HepG2 (cell line): ENCODE data around the gene WARS2. TPM values are rescaled to one million over a fixed set of nuclear protein-coding genes. Genes with fewer than 3 reads are reported as not detected.

Experiments used
- ATAC-seq: fragments of 200-7000 bp; cut with Tn5 transposase; 3 replicates; pipeline ENCODE4 v1.9.1; 2020; ENCODE audit warnings: mild to moderate bottlenecking, moderate library complexity
- BruUV-seq: library from RNA; stranded (reverse); fragments of 400-500 nt; replicated peaks from 2 replicates; lab custom pipeline; 2021; lab: Mats Ljungman, UMichigan
- CTCF ChIA-PET: fragments of 300-600 bp; formaldehyde crosslinking; extraction: SDS; loops from one replicate; lab custom pipeline; 2021; ENCODE audit warnings: low total read pairs, inconsistent platforms, low intra/inter-chr PET ratio; lab: Yijun Ruan, JAX
- POLR2A ChIA-PET: fragments of 350-600 bp; sonication (Branson Sonifier 250); formaldehyde crosslinking; loops from one replicate; lab custom pipeline; 2020; ENCODE audit warnings: antibody characterized with exemption, inconsistent platforms; lab: Yijun Ruan, JAX
- DNase-seq: peaks from one replicate; pipeline ENCODE4 v3.0.0-alpha.2; 2015; ENCODE audit warnings: low spot score
- FAIRE-seq: peaks from 3 replicates; lab custom pipeline; 2011; peaks lifted over from hg19 to GRCh38; lab: Jason Lieb, UNC
- H2AFZ ChIP-seq: one replicate; pipeline ENCODE4 v1.6.1; 2011; ENCODE audit warnings: low read length, inconsistent platforms
- H3K27ac ChIP-seq: fragments of 300-600 bp; 3 replicates; pipeline ENCODE4 v1.8.0; 2011; ENCODE audit warnings: mixed run types, mild to moderate bottlenecking, mixed read lengths, low read length, inconsistent platforms; ENCODE audit not compliant: insufficient read depth; ENCODE audit errors: extremely low read length
- H3K27me3 ChIP-seq, 2 experiments: fragments of 200-600 bp in 1 of 2; 2 replicates in 1 of 2; 3 replicates in 1 of 2; pipeline versions ENCODE4 v1.6.0 to v1.8.0; 2011; ENCODE audit warnings: low read length in 2 of 2, mild to moderate bottlenecking in 2 of 2, moderate library complexity in 2 of 2, inconsistent platforms in 1 of 2; ENCODE audit not compliant: insufficient read depth in 2 of 2, control insufficient read depth in 1 of 2
- H3K36me3 ChIP-seq, 2 experiments: fragments of 200-600 bp in 1 of 2; replicated peaks in 1 of 2; 2 replicates in 1 of 2; 3 replicates in 1 of 2; pipeline versions ENCODE4 v1.5.1 to v1.8.0; 2011; ENCODE audit warnings: low read length in 2 of 2, inconsistent platforms in 1 of 2; ENCODE audit not compliant: insufficient read depth in 2 of 2, control insufficient read depth in 1 of 2
- H3K4me1 ChIP-seq: 2 replicates; pipeline ENCODE4 v1.5.1; 2012; ENCODE audit warnings: low read length, inconsistent platforms; ENCODE audit not compliant: insufficient read depth
- H3K4me2 ChIP-seq: 2 replicates; pipeline ENCODE4 v1.6.0; 2011; ENCODE audit warnings: low read depth, low read length, inconsistent platforms
- H3K4me3 ChIP-seq, 3 experiments: fragments of 200-600 bp in 1 of 3; sonication (generic), shearing (Covaris generic) in 1 of 3; replicated peaks in 1 of 3; 2 replicates each; pipeline ENCODE4 v1.5.1; 2011 to 2016; ENCODE audit warnings: low read length in 3 of 3, inconsistent platforms in 2 of 3, low read depth in 2 of 3, mild to moderate bottlenecking in 2 of 3, control low read depth in 1 of 3, mixed read lengths in 1 of 3; ENCODE audit not compliant: insufficient read depth in 1 of 3
- H3K79me2 ChIP-seq: one replicate; pipeline ENCODE4 v1.6.1; 2011; ENCODE audit warnings: low read length, inconsistent platforms; ENCODE audit not compliant: insufficient read depth
- H3K9ac ChIP-seq: 2 replicates; pipeline ENCODE4 v1.6.0; 2011; ENCODE audit warnings: mild to moderate bottlenecking, low read depth, low read length, inconsistent platforms; ENCODE audit not compliant: insufficient read depth
- H3K9me3 ChIP-seq: 2 replicates; pipeline ENCODE4 v1.5.1; 2012; ENCODE audit warnings: mild to moderate bottlenecking, low read length
- H4K20me1 ChIP-seq: 2 replicates; pipeline ENCODE4 v1.6.0; 2011; ENCODE audit warnings: inconsistent platforms, mild to moderate bottlenecking, low read length, moderate library complexity; ENCODE audit not compliant: insufficient read depth
- ATF7-NPFF ChIP-seq: sonication (generic); formaldehyde crosslinking; IDR thresholded peaks from 2 replicates; pipeline ENCODE4 v1.8.1; 2023; ENCODE audit warnings: mild to moderate bottlenecking, low read depth, missing genetic modification reagents, moderate library complexity
- CBX5 ChIP-seq: sonication (generic); formaldehyde crosslinking; IDR thresholded peaks from 2 replicates; pipeline ENCODE4 v1.4.0; 2020; ENCODE audit warnings: missing genetic modification reagents, borderline replicate concordance
- DNMT1 ChIP-seq: sonication (generic); formaldehyde crosslinking; IDR thresholded peaks from 2 replicates; pipeline ENCODE4 v1.5.1; 2020; ENCODE audit warnings: mild to moderate bottlenecking, missing genetic modification reagents
- FOSL2 ChIP-seq: sonication (generic); formaldehyde crosslinking; IDR thresholded peaks from 2 replicates; pipeline ENCODE4 v1.4.0; 2020; ENCODE audit warnings: missing genetic modification reagents
- MBD4 ChIP-seq: IDR thresholded peaks from 2 replicates; pipeline ENCODE4 v1.6.1; 2012; ENCODE audit warnings: low read length, inconsistent platforms, borderline replicate concordance
- ZNF543 ChIP-seq: sonication (generic); formaldehyde crosslinking; IDR thresholded peaks from 2 replicates; pipeline ENCODE4 v1.4.0; 2020; ENCODE audit warnings: mild to moderate bottlenecking, missing genetic modification reagents
- WGBS: methylation state at CpG from one replicate; pipeline ENCODE4 v1.1.6; 2017; ENCODE audit warnings: low lambda C conversion rate; 5-methylcytosine and 5-hydroxymethylcytosine counted together
- in situ Hi-C: cut with HindIII; loops from 2 replicates; pipeline ENCODE4 v1.10.0; 2017; ENCODE audit warnings: low pct_unique_long_range_greater_than_20kb; ENCODE audit not compliant: extremely low pct_ligation_motif_present
- intact Hi-C: fragments of 100-400 bp; cut with micrococcal nuclease; formaldehyde crosslinking; loops from one replicate; pipeline ENCODE4 v1.10.0; 2022; ENCODE audit not compliant: unreplicated experiment
- polyA plus RNA-seq, 8 experiments: library from polyadenylated mRNA; depleted of rRNA in 3 of 8; stranded (reverse) in 7 of 8; unstranded in 1 of 8; fragments of >200 nt; fragmentation: Illumina TruSeq in 4 of 8; extraction: Trizol in 4 of 8; gene quantifications; 2 replicates each; pipeline versions ENCODE4 v1.2.1 to v1.2.3, GENCODE V29; 2011 to 2016; ENCODE audit warnings: low read depth in 4 of 8, missing spikeins in 1 of 8, mixed read lengths in 1 of 8; ENCODE audit not compliant: insufficient read depth in 1 of 8
- total RNA-seq, 5 experiments: library from RNA; depleted of rRNA; stranded (reverse); fragments of >200 nt; fragmentation: Illumina TruSeq; extraction: Trizol; gene quantifications; 2 replicates each; pipeline ENCODE4 v1.2.3, GENCODE V29; 2016; ENCODE audit warnings: low read depth in 1 of 5
- TF ChIP-seq, protein P1 (sequence below): sonication (generic); formaldehyde crosslinking; IDR thresholded peaks from 2 replicates; pipeline ENCODE4 v1.5.0; 2020; ENCODE audit warnings: mild to moderate bottlenecking, missing genetic modification reagents, borderline replicate concordance
- TF ChIP-seq, protein P2 (sequence below), 2 experiments: sonication (generic) in 1 of 2; formaldehyde crosslinking in 1 of 2; IDR thresholded peaks; 2 replicates each; pipeline versions ENCODE4 v1.4.0 to v1.6.1; 2018 to 2020; ENCODE audit warnings: missing genetic modification reagents in 2 of 2, borderline replicate concordance in 1 of 2, low read depth in 1 of 2, mild to moderate bottlenecking in 1 of 2, missing biosample characterization in 1 of 2

Gene WARS2
- total and polyA plus RNA-seq, 2 of the 13 experiments (the other 11 are each of a cell fraction or from before 2014, with no cell fraction given): 12.4 to 18.8 TPM

DNA sequence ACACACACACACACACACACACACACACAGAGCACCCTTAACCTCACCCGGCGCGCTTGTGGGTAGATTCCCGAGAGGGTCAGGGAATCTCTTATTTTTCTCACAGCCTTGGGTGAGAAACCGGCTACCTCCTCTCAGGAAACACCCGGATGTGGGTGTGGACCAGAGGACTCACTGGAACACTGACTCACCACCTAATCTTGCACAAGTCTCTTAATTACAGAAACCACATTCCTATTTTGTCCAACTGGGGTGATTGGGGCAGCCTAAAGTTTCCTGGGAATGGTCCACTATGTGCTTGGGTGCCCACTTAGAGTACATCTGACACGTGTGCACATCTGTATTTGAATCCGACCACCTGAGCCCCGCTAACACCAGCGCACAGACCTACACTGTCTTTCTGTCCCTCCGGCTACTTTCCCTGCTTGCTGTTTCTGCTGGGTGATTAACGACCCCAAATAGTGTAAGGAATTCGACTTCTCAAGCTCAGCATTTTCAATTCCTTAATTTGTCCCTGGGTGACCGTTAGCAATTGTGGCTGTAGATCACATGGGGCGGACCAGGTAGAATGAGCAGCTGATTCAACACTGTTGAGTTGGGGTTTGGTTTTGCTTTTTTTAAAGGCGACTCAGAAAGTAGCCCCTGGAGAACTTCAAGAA, 138.3 kb downstream of the WARS2 start:
- Histone ChIP-seq H3K9me3 (no peaks in the 10 kb centered on the region; the same call in 1 of the 2 replicates), H3K4me1 (no peaks in the 10 kb centered on the region), H3K27ac (no peak overlapping the region), H3K4me2 (no peak overlapping the region), H3K36me3 (no peaks in the 10 kb centered on the region), H3K27me3 (no peaks in the 10 kb centered on the region; a peak in 1 of 5 replicates), H4K20me1 (no peaks in the 10 kb centered on the region), H2AFZ (no peak overlapping the region), H3K4me3 (no peak overlapping the region), H3K9ac (no peak overlapping the region), H3K79me2 (no peaks in the 10 kb centered on the region)
- DNase-seq (no peak), FAIRE-seq (no peak), ATAC-seq (no peak; the same call in 2 of the 3 replicates)
- CTCF ChIA-PET: no interaction called here
- in situ Hi-C loops: loop anchor here (25.0 kb wide), 2 partner anchors 440 to 840 kb away; no protein-coding TSS in a partner anchor
- BruUV-seq: no TSS peak
- WGBS: 86% methylated on average over 16 of the region's 16 CpGs
- intact Hi-C loops: no loop called here
- TF ChIP-seq DNMT1 (CRISPR knock-in tag) (no peak), FOSL2 (0 out of 2 replicates have a peak, but pooled peaks have one; percentile 18), CBX5 (no peak), ZNF543 (CRISPR knock-in tag) (no peak), ATF7-NPFF (CRISPR knock-in tag) (no peak), MBD4 (no peak)
- TF ChIP-seq, protein P1, sequence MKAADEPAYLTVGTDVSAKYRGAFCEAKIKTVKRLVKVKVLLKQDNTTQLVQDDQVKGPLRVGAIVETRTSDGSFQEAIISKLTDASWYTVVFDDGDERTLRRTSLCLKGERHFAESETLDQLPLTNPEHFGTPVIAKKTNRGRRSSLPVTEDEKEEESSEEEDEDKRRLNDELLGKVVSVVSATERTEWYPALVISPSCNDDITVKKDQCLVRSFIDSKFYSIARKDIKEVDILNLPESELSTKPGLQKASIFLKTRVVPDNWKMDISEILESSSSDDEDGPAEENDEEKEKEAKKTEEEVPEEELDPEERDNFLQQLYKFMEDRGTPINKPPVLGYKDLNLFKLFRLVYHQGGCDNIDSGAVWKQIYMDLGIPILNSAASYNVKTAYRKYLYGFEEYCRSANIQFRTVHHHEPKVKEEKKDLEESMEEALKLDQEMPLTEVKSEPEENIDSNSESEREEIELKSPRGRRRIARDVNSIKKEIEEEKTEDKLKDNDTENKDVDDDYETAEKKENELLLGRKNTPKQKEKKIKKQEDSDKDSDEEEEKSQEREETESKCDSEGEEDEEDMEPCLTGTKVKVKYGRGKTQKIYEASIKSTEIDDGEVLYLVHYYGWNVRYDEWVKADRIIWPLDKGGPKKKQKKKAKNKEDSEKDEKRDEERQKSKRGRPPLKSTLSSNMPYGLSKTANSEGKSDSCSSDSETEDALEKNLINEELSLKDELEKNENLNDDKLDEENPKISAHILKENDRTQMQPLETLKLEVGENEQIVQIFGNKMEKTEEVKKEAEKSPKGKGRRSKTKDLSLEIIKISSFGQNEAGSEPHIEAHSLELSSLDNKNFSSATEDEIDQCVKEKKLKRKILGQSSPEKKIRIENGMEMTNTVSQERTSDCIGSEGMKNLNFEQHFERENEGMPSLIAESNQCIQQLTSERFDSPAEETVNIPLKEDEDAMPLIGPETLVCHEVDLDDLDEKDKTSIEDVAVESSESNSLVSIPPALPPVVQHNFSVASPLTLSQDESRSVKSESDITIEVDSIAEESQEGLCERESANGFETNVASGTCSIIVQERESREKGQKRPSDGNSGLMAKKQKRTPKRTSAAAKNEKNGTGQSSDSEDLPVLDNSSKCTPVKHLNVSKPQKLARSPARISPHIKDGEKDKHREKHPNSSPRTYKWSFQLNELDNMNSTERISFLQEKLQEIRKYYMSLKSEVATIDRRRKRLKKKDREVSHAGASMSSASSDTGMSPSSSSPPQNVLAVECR (CRISPR knock-in tag): no peak
- TF ChIP-seq, protein P2, sequence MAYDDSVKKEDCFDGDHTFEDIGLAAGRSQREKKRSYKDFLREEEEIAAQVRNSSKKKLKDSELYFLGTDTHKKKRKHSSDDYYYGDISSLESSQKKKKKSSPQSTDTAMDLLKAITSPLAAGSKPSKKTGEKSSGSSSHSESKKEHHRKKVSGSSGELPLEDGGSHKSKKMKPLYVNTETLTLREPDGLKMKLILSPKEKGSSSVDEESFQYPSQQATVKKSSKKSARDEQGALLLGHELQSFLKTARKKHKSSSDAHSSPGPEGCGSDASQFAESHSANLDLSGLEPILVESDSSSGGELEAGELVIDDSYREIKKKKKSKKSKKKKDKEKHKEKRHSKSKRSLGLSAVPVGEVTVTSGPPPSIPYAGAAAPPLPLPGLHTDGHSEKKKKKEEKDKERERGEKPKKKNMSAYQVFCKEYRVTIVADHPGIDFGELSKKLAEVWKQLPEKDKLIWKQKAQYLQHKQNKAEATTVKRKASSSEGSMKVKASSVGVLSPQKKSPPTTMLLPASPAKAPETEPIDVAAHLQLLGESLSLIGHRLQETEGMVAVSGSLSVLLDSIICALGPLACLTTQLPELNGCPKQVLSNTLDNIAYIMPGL (CRISPR knock-in tag; IDR thresholded peaks at IDR 0.05; ENCODE audit: borderline replicate concordance in 1 of 2, low read depth in 1 of 2): no peak
- POLR2A ChIA-PET: no interaction called here
